GM04503 (cell line): ENCODE measurements around the gene PHGDH.
"Not testable (repeated sequence)": the region's sequence is repeated elsewhere in the genome, so short reads cannot be mapped to it uniquely, and the experiment has no call there.

Source experiments
- DNase-seq: peaks from one replicate; pipeline ENCODE4 v3.0.0-alpha.2; 2012; ENCODE audit warnings: low read depth

The PHGDH gene

DNA sequence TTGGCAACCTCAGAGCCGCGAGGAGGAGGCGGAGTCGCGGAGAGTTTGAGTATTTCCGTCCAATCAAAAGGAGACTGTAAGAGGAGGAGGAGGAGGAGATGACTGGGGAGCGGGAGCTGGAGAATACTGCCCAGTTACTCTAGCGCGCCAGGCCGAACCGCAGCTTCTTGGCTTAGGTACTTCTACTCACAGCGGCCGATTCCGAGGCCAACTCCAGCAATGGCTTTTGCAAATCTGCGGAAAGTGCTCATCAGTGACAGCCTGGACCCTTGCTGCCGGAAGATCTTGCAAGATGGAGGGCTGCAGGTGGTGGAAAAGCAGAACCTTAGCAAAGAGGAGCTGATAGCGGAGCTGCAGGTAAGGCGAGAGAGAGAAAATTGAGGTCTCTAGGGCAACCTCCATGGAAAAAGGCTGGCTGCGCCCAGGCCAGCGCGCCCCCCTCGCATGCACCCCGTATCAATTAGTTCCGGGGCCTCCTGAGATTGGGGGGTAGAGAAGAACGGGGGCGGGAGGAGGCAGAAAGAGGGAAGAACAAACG lies at the start of gene PHGDH:
TSS of gene PHGDH (plus strand) at position 131 of the 538 bp plus-strand sequence. CDS start at position 220, 89 bp downstream.
- DNase-seq, result peak; percentile 59

DNA sequence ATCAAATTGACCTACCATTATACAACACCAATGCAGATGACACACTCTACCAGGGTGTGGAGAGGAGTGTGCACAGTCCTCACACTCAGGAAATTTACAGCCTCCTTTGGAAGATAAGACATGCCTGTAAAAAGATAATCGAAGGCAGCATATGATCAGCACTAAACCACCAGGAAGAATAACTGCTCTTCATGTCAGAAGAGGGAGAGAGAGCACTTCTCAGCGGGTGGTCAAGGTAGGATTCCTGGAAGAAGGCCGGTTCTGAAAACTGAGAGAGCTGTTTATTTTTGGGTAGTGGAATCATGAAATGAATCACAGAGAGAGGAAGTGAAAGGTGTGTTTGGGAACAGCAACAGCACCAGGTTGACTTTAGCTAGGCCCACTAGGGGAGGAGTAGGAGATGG lies 49.7 kb upstream of the PHGDH start:
- no peak for DNase-seq

DNA sequence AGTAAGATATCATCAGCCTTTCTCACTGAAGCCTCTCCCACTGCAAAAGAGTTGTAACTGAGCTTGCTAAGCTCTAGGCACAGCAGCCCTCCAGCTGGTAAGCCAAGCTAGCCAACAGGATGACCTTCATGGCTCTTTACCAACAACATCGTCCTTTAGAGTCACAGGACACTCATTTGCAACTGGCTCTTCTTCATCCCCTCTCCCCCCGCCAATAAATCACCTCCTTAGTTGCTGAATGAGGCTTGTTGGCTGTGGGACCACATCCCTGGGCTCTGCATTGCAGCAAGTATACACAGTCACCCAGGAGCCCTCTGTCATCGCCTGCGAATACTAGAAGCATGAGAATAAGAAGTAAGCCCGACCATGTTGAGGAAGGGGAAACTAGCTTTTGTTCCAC lies 47.7 kb upstream of the PHGDH start:
- DNase-seq, result no peak

DNA sequence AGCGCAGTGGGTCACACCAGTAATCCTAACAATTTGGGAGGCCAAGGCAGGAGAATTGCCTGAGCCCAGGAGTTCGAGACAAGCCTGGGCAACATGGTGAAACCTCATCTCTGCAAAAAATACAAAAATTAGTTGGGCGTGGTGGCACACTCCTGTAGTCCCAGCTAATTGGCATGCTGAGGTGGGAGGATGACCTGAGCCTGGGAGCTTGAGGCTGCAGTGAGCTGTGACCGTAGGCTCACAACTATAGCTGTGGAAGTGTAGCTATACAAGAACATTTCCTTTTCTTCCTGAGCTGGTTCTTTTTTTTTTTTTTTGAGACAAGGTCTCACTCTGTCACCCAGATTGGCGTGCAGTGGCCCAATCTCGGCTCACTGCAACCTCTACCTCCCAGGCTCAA lies 44.6 kb upstream of the PHGDH start:
- DNase-seq, result no peak

DNA sequence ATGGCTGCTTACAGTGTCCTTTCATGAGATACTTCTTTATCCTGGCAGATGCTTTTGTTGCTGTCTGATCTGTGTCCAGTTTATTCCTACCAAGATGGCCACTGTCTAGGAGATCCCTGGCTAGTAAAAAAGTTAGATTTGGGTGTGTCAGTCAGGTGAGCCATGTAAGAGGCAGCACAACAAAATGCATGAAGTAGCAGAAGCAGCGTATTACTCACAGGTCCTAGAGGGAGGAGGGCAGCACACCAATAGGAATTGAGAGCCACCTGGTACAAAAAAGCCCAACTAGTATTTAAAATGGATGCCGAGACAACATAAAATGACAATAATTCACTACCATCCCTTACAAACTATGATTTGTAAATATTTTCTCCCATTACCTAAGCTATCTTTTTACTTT lies 40.8 kb upstream of the PHGDH start:
- no peak for DNase-seq

DNA sequence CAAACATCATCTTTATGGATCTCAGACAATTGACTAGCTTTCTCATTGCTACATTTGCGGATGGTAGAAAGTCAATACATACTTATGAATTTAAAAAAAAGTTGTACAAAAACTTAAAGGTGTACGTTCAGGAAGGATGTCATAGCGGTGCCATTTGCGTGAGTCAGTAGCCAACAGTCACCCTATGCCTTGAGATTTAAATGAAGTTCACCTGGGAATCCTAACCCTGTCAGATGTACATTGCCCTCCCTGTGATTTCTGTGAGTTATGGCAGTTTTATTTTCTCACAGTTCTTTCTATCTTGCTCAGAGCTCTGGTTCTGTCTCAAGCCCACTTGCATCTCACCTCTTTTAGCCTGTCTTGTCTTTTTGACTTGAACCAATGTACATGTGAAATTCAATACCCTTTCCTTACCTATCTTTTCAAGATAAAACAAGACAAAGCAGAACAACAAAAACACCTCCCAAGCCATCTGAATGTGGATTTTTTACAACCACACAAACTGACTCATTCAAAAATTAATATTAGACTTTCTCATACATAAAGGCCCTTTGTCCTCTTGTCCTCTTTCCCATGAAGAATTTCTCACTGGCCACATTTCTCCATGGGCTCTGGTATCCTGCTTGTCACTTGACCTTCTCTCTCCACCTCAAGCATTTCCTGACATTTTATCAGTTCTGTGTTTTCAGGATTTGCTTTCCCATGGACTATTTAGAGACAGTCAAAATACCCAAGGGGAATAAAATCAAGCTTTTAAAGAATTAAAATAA lies 38.4 kb upstream of the PHGDH start:
- no peak for DNase-seq

DNA sequence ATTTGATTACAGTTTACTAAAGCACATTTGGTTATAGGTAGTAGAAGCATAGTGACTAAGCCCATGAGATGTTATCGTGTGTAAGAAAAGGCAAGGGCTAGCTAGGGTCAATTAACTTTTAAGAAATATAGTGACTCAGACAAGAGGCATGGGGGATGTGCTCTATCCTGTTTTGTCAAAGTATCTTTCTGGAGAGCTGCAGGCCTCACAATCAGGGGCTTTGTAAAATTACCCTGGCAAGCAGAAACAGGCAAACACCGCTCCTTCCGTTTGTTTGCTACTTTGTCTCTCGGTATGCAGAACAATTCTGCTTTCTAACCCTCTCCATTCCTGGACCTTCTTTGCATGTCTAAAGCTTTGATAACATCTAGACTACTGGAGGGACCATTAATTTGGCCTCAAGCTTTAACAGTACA lies 37.6 kb upstream of the PHGDH start:
- DNase-seq, result no peak

DNA sequence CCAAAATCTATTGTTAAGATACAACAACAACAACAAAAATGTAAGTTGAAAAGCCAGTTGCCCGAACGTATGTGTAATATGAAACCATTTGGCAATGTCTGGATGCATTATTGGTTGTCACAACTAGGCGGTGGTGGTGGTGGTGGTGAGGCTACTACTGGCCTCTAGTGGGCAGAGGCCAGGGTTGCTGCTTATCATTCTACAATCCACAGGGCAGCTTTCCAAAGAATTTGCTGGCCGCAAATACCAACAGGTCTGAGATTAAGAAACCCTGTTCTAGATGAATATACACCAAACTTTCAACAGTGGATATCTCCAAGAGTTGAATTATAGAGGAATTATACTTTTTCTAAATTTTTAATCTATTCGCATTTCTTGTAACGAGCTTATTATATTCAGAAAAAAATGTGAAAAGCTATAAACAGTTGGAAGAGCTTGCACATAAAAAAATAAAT lies 36.9 kb upstream of the PHGDH start:
- no peak for DNase-seq

DNA sequence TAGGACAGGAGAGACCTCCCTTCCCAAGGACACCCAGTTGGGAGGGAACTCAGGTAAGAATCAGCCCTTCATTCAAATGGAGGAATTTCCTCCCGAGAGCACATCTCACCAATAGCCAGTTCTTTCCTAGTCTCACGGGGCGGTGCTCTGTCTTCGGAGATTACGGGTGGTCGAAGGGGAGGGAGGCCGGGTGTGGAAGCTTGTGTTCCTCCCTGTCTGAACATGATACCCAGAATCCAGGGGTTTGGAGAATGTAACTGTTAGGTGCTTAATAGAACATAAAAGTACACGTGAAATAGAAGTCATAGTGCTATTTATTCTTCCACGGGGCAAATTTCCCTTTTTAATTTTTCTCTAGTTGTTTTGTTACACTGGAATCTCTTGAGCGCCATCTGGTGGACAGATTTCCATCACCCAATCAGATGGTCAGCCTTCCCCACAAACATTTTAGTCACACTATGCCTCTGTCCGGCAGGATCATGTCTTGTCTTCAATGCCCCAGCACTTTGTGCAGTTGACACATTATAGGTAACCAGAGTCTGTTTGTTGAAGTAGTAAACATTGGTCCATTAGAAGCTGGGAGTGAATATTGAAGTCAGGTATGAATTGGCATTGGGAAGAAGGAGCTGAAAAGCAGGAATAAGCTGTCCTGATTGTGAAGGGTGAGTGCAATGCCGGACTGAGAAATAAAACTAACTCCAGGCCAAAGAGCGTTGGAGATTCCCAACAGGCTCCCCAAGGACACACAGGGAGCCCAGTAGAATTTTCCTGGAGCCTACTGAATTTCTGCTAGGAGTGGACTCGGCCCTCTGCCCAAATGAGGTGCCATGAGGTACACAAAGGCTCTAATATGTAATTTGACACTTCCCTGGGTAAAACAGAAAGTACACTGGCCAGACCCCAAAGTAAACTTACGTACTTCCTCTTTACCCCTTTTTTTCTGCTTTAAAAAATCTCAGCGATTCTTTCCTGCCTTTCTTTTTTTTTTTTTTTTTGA lies 36.1 kb upstream of the PHGDH start:
- DNase-seq, result no peak

DNA sequence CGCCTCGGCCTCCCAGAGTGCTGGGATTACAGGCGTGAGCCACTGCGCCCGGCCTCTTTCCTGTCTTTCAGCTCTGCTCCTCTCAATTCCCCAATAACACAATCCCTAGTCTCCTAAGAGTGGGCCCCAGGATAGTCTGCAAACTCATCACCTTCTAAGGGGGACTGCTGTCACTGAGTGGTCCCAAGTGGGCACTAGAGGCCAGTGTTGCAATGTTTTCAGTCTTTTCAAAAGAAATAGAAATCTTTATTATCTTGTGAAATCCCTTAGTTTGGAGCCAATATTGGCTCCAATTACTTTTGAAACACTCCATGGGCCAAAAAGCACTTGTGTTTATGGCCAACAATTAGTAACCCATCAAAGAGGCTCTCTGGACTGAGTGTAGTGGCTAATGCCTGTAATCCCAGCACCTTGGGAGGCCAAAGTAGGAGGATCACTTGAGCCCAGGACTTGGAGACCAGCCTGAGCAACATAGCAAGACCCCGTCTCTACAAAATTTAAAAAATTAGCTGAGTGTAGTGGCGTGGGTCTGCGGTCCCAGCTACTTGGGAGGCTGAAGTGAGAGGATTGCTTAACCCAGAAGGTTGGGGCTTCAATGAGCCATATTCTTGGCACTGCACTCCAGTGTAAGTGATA lies 35.0 kb upstream of the PHGDH start:
- no peak for DNase-seq

DNA sequence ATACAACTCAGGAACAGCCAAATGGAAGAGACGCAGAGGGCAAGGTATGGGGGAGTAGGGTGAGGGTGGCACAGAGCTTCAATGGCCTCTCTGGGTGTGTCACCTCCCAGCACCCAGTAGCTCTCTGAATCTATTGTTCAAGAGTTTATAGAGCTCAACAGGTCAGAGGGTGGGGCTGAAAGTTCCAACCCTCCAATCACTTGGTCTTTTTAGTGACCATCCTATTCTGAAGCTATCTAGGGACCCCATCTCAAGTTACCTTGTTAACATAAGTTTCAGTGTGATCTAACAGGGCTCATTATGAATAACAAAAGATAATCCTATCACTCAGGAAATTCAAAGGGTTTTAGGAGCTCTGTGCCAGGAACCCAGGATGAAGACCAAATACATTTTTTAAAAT lies 32.5 kb upstream of the PHGDH start:
- no peak for DNase-seq

DNA sequence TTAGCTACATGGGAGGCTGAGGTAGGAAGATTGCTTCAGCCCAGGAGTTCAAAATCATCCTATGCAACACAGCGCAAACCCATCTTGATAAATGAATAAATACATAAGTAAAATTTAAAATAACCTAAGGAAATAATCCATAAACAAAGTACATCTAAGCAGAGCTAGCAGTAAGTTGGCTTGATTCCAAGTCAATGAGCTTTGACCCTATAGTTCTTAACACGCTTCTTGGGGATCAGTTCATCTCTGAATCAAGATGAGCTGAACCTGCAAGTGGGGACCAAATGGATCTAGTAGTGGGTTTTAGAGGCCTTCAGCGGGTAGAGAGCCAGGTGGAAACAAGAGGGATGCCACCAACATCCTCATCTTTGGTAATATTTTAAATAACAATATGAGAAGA lies 31.5 kb upstream of the PHGDH start:
- DNase-seq, result no peak

DNA sequence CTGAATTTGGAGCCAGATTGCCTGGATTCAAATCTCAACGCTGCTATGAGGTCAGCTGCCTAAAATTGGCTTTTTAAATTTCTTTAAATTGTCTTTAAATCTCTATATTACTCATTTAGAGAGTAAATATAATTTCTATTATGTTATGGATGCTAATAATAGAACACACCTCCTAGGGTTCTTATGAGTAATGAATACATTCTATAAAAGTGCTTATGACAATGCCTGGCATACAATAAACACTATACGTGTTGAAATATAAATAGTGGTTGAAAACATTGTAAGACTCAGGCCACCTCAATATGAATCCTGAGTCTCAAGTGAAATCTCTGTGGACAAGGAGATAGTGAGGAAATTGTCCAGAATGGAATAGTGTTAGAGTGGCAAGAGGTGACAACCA lies 31.0 kb upstream of the PHGDH start:
- no peak for DNase-seq

DNA sequence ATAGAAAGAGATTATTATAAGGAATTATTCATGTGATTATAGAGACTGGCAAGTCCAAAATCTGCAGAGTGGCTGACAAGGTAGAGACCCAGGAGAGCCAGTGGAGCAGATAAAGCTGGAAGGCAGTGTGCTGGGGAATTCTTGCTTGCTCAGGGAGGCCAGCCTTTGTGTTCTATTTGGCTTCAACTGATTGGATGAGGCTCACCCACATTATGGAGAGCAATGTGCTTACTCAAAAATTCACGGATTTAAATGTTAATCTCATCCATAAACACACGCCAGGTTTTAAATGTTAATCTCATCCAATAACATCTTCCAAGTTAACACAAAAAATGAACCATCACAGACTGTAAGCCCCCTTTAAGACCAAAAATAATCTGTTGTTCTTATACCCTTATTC lies 30.2 kb upstream of the PHGDH start:
- no peak for DNase-seq

DNA sequence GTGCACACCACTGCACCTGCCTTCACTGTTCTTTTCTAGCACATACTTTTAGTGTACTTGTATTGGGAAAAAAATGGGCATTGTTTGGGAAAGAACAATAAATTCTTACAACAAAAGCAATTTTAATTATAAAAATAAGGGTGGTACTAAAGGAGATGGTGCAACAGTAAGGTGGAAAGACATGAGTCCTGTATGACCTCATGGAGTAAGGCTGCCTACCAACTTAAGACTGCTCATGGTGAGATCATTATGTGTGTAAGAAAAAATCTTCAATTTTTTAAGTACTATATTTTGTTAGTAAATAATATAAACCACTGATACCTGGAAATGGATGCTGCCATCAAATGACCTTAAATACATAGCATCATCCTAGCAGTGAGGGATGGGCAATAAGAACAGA lies 29.6 kb upstream of the PHGDH start:
- DNase-seq, result no peak

DNA sequence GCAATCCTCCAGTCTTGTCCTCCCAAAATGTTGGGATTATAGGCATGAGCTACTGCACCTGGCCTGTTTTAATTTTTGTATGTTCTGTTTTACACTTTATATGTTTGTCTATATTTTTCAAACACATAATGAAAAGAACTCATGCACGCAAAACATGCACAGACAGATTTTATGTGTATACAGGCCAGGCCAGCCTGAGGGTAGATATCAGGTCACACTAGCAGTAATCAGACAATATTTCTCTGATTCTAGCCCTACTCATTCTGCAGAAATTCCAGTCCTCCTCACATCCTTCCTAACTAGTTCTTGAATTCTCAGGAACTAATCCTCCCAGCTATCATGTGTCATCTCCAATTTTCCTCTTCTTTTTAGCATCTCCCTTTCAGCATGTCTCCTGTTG lies 27.8 kb upstream of the PHGDH start:
- DNase-seq, result no peak

DNA sequence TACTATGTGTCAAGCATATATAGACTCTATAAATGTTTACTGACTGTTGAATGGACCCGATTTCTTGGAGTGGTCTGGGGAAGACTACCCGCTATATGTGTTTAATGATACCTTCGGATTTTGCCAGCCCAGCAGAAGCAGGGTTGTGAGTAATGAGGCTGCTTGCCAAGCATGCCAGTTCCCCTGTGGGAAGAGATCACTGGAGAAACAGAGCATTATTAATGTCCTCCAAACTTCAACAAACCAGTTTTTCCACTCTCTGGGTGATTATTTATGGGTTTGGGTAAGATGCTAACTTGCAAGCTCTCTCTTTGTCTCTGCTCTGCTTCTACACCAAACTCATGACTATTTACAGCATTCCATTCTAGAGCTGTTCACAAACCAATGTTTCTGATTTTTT lies 25.1 kb upstream of the PHGDH start:
- DNase-seq, result no peak

DNA sequence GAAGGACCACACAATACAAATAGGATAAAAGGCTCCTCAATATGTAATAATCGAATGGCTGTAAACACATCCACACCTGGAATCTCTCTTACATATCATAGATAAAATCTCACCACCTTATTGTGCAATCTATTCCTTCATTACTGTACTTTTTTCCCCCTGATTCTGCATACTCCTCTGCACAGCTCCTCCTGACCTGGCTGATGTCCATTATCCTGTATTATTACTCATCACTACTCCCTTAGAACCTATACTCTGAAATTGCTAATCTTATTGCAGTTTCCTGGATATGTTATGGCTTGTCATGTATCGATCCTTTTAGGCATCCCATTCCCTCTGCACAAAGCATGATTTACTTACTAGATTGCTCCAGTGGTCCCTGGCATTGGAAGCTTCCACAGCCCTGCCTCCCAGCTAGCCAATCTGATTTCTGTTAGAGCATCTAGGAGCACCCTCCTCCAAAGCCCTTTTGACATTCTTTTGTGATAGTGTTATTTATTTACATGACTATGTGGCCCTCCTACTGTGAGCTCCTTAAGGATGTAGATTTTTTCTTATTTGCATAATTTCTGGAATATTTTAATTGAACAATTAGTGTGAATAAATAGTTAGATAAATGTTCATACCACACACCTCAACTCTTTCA lies 24.2 kb upstream of the PHGDH start:
- no peak for DNase-seq

DNA sequence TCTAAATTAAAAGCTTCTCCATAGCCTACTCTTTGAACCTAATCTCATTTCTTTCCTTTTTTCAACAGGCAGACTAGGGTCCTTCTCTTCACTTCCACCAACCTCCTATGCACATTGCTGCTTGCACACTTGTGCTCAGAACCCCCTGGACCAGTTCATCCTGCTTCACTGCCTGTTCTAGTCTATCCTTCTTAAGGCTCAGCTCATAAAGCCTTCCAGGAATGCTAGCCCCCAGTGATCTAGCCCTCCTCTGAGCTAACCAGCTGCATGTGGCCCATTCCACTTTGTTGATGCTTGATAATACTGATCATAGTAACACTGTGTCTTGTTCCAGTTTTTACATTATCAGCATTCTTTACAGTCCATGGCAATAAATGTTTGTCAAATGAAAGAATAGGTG lies 22.9 kb upstream of the PHGDH start:
- no peak for DNase-seq

DNA sequence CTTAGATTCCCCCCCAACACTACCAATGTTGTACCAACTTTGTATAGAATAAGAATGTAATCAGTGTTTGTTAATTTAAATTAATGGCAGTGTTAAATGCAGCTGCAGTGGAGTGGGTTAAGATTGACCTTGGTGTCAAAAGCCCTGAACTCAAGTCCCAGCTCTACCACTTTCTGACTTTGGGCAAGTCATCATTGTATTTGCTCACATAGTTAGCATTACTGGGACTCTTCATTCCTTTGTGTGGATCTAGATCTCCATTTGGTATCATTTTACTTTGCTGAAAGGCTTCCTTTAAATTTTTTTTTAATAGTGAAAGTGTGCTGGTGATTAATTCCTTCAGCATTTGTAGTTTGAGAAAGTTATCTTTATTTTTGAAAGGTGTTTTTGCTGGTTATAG lies 22.2 kb upstream of the PHGDH start:
- no peak for DNase-seq

DNA sequence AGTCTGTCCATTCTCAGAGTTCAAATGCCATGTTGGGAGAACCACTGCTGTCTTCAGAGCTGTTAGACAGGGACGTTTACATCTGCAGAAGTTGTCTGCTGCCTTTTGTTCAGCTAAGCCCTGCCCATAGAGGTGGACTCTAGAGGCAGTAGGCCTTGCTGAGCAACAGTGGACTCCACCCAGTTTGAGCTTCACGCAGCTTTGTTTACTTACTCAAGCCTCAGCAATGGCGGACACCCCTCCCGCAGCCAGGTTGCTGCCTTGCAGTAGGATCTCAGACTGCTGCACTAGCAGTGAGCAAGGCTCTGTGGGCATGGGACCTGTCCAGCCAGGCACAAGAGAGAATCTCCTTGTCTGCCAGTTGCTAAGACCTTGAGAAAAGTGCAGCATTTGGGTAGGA lies 14.9 kb upstream of the PHGDH start:
- DNase-seq, result not testable (repeated sequence)

DNA sequence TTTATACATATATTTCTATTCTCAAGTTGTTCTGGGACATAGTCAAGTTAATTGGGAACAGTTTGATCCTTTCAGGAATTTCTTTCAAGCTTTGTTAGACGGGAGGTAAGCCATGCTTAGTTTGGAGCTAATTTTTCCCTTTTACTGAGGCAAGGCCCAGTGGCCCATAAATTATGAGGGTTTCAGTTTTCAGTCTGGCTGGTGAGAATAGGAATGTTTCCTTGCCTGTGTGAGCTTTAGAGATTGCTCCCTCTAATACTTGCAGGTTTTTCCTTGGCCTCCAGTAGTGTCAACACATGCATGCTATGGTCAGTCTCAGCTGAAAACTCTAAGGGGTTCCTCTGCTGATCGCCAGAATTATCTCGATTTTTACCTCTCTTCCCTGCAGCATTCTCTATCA lies 14.1 kb upstream of the PHGDH start:
- DNase-seq, result no peak
